ENCODE results near the gene MUC6. TPM values are rescaled to one million over a fixed set of nuclear protein-coding genes. Genes with fewer than 3 reads are reported as not detected.

Gene MUC6
- total RNA-seq, 1 experiment from 2014 or later = 0.49 TPM

DNA sequence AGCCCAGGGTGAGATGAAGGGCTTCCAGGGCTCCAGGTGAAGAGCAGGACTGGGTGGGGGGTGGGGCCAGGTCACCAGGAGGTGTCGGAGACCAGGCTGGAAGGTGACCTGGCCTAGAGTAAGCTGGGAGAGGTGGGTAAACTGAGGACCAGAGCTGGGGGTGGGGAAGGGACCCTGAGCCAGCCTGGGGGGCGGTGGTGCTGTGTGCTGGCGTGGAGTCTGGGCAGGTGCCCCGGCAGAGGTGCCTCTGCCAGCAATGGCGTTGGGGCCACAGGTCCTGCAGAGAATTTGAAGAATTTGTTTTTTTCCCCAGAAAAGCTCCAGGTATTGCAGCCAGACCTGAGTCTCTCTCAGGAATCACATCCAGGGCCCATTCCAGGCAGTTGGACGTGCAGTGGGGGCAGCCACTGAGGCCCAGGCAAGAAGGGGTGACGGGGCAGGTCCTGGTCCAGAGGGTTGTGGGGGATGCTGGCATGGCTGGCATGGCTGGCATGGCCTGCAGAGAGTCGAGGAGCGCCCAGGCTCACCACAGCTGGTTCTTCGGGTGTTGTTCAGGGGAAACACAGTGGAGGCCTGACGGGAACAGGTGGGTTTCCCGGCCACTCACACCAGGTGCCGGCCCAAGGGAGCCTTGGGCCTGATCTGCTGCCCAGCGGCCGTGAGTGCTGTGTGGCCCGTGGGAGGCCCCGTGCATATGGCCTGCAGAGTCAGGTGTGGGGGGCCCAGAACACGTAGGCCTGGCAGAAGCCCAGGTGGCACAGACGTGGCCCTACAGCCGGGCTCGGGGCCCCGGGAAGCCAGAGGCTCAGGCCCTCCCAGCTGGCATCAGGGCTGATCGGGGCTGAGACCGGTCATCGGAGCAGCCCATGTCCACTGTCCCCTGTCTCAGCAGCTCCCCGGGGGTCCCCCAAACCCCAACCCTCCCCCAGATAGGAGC is 6.4 kb upstream of the MUC6 start:
- Histone ChIP-seq H3K4me1 (ENCODE audit: control insufficient read depth, insufficient read depth, low read length) (peaks cover 18% of the 10 kb centered on the region), H3K27me3 (ENCODE audit: control insufficient read depth, insufficient read depth, low read length) (no peaks in the 10 kb centered on the region), H3K4me3 (ENCODE audit: low read depth in 2 of 2, low read length in 2 of 2) (no peak overlapping the region), H3K36me3 (ENCODE audit: control insufficient read depth, insufficient read depth, low read length) (no peaks in the 10 kb centered on the region), H3K27ac (ENCODE audit: low read length) (no peak overlapping the region), H3K9me3 (ENCODE audit: control insufficient read depth, insufficient read depth, low read depth, low read length) (no peaks in the 10 kb centered on the region)
- ATAC-seq = no peak
- ChIA-PET CTCF (no interaction called here), POLR2A (no interaction called here)
- no peak for DNase-seq (ENCODE audit: low read depth, low spot score)
- intact Hi-C loops (cut with micrococcal nuclease; ENCODE audit: unreplicated experiment) = no loop called here
- in situ Hi-C loops (cut with HindIII; ENCODE audit: low pct_unique_long_range_greater_than_20kb, low sequenced_read_pairs) = no loop called here
- BruUV-seq (replicated peaks) = no TSS peak
- no peak for TF ChIP-seq POLR2AphosphoS5 (IDR thresholded peaks at IDR 0.05; ENCODE audit: low read depth, low read length)
- TF ChIP-seq, protein P1, sequence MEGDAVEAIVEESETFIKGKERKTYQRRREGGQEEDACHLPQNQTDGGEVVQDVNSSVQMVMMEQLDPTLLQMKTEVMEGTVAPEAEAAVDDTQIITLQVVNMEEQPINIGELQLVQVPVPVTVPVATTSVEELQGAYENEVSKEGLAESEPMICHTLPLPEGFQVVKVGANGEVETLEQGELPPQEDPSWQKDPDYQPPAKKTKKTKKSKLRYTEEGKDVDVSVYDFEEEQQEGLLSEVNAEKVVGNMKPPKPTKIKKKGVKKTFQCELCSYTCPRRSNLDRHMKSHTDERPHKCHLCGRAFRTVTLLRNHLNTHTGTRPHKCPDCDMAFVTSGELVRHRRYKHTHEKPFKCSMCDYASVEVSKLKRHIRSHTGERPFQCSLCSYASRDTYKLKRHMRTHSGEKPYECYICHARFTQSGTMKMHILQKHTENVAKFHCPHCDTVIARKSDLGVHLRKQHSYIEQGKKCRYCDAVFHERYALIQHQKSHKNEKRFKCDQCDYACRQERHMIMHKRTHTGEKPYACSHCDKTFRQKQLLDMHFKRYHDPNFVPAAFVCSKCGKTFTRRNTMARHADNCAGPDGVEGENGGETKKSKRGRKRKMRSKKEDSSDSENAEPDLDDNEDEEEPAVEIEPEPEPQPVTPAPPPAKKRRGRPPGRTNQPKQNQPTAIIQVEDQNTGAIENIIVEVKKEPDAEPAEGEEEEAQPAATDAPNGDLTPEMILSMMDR (IDR thresholded peaks at IDR 0.05) = no peak
- no peak for TF ChIP-seq SIN3A (IDR thresholded peaks at IDR 0.05; ENCODE audit: borderline replicate concordance, insufficient read depth, low read depth, low read length)
- TF ChIP-seq TCF7L2 (IDR thresholded peaks at IDR 0.05; ENCODE audit: low read depth, low read length) = no peak
- TF ChIP-seq, protein P2, sequence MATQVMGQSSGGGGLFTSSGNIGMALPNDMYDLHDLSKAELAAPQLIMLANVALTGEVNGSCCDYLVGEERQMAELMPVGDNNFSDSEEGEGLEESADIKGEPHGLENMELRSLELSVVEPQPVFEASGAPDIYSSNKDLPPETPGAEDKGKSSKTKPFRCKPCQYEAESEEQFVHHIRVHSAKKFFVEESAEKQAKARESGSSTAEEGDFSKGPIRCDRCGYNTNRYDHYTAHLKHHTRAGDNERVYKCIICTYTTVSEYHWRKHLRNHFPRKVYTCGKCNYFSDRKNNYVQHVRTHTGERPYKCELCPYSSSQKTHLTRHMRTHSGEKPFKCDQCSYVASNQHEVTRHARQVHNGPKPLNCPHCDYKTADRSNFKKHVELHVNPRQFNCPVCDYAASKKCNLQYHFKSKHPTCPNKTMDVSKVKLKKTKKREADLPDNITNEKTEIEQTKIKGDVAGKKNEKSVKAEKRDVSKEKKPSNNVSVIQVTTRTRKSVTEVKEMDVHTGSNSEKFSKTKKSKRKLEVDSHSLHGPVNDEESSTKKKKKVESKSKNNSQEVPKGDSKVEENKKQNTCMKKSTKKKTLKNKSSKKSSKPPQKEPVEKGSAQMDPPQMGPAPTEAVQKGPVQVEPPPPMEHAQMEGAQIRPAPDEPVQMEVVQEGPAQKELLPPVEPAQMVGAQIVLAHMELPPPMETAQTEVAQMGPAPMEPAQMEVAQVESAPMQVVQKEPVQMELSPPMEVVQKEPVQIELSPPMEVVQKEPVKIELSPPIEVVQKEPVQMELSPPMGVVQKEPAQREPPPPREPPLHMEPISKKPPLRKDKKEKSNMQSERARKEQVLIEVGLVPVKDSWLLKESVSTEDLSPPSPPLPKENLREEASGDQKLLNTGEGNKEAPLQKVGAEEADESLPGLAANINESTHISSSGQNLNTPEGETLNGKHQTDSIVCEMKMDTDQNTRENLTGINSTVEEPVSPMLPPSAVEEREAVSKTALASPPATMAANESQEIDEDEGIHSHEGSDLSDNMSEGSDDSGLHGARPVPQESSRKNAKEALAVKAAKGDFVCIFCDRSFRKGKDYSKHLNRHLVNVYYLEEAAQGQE (IDR thresholded peaks at IDR 0.05; ENCODE audit: insufficient read depth in 1 of 2, low read depth in 2 of 2, low read length in 1 of 2) = no peak

DNA sequence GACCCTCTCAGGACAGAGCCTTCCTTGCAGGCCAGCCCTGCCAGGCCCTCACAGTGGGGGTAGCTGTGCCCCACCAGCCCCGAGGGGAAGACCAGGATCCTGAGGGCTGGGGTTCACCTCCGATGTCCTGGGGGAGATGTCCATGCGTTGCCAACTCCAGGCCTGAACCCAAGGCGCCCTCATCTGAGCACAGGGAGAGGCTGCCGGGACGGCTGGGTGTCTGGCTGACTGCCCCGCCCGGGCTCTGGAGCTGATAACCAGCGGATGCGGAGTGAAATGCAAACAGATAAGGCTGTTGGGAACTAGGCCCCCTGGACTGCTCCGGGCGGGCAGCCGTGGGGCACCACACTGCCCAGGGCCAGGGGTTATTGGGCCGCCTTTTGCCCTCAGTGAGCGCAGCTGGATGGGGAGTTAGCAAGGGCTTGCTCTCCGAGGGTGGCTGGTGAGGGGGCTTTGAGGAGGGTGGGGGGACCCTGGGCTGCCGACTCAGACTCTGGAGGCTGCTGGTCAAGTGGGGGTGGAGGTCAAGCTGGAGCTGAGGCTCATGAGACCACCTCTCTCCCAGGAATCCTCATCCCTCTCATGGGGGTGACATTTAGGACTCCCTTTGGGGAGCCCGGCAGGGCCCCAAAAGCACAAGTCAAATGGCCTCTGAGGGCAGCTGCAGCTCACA is 5.6 kb upstream of the MUC6 start:
- TF ChIP-seq, protein P1 (IDR thresholded peaks at IDR 0.05) = no peak
- TF ChIP-seq, protein P2 (IDR thresholded peaks at IDR 0.05; ENCODE audit: insufficient read depth in 1 of 2, low read depth in 2 of 2, low read length in 1 of 2) = no peak
- no peak for TF ChIP-seq TCF7L2 (IDR thresholded peaks at IDR 0.05; ENCODE audit: low read depth, low read length)
- TF ChIP-seq SIN3A (IDR thresholded peaks at IDR 0.05; ENCODE audit: borderline replicate concordance, insufficient read depth, low read depth, low read length) = no peak
- TF ChIP-seq POLR2AphosphoS5 (IDR thresholded peaks at IDR 0.05; ENCODE audit: low read depth, low read length) = no peak
- ATAC-seq (peak; percentile 43), DNase-seq (ENCODE audit: low read depth, low spot score) (no peak)
- in situ Hi-C loops (cut with HindIII; ENCODE audit: low pct_unique_long_range_greater_than_20kb, low sequenced_read_pairs) = no loop called here
- BruUV-seq (replicated peaks) = no TSS peak
- Histone ChIP-seq H3K27ac (ENCODE audit: low read length) (no peak overlapping the region), H3K27me3 (ENCODE audit: control insufficient read depth, insufficient read depth, low read length) (no peaks in the 10 kb centered on the region), H3K4me1 (ENCODE audit: control insufficient read depth, insufficient read depth, low read length) (peaks cover 20% of the 10 kb centered on the region), H3K36me3 (ENCODE audit: control insufficient read depth, insufficient read depth, low read length) (no peaks in the 10 kb centered on the region), H3K9me3 (ENCODE audit: control insufficient read depth, insufficient read depth, low read depth, low read length) (no peaks in the 10 kb centered on the region), H3K4me3 (ENCODE audit: low read depth in 2 of 2, low read length in 2 of 2) (no peak overlapping the region)
- intact Hi-C loops (cut with micrococcal nuclease; ENCODE audit: unreplicated experiment) = no loop called here
- ChIA-PET POLR2A (no interaction called here), CTCF (interaction anchor here (0.6 kb wide), 1 partner anchor 79 kb away, joined by 4 read pairs; no protein-coding TSS in a partner anchor)
